Erythroblast (primary cell): Measurements from ENCODE around the gene SPRING1.

ENCODE experiments used
- GATA1 ChIP-seq: IDR thresholded peaks from 2 replicates; pipeline ENCODE4 v1.6.1; 2011; ENCODE audit warnings: low read depth, mild to moderate bottlenecking, control low read depth, low read length, moderate library complexity
- POLR2A ChIP-seq: IDR thresholded peaks from 2 replicates; pipeline ENCODE4 v1.6.1; 2011; ENCODE audit warnings: mild to moderate bottlenecking, low read length

DNA sequence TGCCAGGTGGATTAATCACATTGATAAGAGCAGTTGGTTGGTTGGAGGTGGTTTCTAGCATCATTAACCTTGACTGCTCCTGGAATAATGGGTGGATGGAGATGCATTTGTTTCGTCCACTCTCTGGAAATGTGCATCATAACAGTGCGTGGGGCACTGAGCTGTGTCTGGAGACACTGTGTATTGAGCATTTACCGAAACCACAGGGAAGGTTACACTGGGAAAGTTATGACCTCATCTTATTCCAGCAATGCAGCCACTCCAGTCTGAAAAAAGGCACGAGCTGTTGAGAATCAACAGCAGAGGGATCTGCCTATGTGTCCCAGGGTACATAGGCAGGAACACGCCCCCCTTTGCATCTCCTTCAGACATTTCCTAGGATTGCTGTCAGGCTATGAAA is 27.4 kb upstream of the SPRING1 start:
- TF ChIP-seq POLR2A (no peak), GATA1 (no peak)
